Suprapubic skin (tissue), 3 donors: ENCODE measurements around the gene COASY.
"Not testable (repeated sequence)": the region's sequence is repeated elsewhere in the genome, so short reads cannot be mapped to it uniquely, and the experiment has no call there.

Experiments used
- EP300 ChIP-seq: sonication (generic); formaldehyde crosslinking; IDR thresholded peaks from one replicate; pipeline ENCODE4 v1.6.1; 2017; ENCODE audit warnings: antibody characterized with exemption
- POLR2A ChIP-seq, 2 donors: fragments of 450-650 bp; IDR thresholded peaks; one replicate each; pipeline ENCODE4 v1.6.1; 2017; ENCODE audit warnings: antibody characterized with exemption in 2 of 2, mild to moderate bottlenecking in 2 of 2, moderate library complexity in 2 of 2
- TF ChIP-seq, protein P1 (sequence below), 2 donors: fragments of 200-600 bp in 1 of 2; fragments of 450-650 bp in 1 of 2; sonication (generic) in 1 of 2; IDR thresholded peaks; one replicate each; pipeline ENCODE4 v1.5.1; 2016 to 2019; ENCODE audit warnings: antibody characterized with exemption in 2 of 2, mild to moderate bottlenecking in 1 of 2, moderate library complexity in 1 of 2

DNA sequence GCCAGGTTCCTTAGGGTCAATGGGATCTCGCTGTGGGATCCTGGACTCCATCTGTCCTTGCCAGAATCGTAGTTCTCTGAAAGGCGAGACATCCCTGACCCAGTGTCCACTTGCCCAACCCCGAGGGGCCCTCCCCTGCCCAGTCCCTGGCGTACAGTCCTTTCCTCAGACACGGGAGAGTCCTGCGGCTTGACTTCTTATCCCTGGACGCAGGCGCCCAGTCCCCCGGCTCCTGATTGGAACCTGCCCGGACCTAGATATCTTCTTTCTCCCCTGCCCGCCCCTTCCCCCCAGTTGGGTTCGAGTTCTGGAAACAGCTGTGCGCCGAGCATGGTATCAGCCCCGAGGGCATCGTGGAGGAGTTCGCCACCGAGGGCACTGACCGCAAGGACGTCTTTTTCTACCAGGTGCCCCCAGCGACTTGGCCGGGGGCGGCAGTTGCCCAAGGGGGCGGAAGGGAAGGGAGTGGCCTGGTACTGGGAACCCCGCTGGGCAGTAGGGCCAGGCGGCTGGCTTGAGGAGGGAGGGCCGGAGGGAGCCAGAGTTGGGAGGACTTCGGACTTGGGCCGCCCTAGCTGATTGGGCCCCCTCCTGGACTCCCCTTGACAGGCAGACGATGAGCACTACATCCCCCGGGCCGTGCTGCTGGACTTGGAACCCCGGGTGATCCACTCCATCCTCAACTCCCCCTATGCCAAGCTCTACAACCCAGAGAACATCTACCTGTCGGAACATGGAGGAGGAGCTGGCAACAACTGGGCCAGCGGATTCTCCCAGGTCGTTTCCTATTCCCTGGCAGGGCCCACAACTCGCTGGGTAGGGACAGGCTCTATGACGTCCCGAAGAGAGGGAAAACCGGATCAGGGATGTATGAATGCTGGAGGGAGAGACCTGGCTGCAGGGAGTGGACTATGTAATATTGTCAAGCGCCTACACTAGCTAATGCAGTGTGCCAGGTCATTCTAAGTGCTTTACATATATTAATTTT is 48.2 kb downstream of the COASY start:
- TF ChIP-seq EP300; POLR2A (IDR thresholded peaks at IDR 0.05): not testable (repeated sequence)
- TF ChIP-seq, protein P1, sequence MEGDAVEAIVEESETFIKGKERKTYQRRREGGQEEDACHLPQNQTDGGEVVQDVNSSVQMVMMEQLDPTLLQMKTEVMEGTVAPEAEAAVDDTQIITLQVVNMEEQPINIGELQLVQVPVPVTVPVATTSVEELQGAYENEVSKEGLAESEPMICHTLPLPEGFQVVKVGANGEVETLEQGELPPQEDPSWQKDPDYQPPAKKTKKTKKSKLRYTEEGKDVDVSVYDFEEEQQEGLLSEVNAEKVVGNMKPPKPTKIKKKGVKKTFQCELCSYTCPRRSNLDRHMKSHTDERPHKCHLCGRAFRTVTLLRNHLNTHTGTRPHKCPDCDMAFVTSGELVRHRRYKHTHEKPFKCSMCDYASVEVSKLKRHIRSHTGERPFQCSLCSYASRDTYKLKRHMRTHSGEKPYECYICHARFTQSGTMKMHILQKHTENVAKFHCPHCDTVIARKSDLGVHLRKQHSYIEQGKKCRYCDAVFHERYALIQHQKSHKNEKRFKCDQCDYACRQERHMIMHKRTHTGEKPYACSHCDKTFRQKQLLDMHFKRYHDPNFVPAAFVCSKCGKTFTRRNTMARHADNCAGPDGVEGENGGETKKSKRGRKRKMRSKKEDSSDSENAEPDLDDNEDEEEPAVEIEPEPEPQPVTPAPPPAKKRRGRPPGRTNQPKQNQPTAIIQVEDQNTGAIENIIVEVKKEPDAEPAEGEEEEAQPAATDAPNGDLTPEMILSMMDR (IDR thresholded peaks at IDR 0.05) = not testable (repeated sequence)
